ENCODE results near the gene CNNM3.
A peak's percentile ranks its signal among the peaks of the same experiment; 100 is the strongest.
"Not testable (repeated sequence)": the region's sequence is repeated elsewhere in the genome, so short reads cannot be mapped to it uniquely, and the experiment has no call there.

CNNM3 gene

GRCh38 chr2:96841701-96842495 lies 25.8 kb downstream of the CNNM3 start:
- no peak for DNase-seq

- DNase-seq = no peak
These were observed 26.5 kb downstream of the CNNM3 start for GRCh38 chr2:96842600-96842999.

- no peak for DNase-seq
These were observed 27.6 kb downstream of the CNNM3 start, which contains the start of gene ANKRD23 for GRCh38 chr2:96843538-96844268. TSS of gene ANKRD23 (minus strand) at chr2:96844021. CDS start at chr2:96843992, 29 bp downstream.

- DNase-seq = no peak
These were observed 28.3 kb downstream of the CNNM3 start for GRCh38 chr2:96844405-96844808.

GRCh38 chr2:96846825-96847224 lies 30.8 kb downstream of the CNNM3 start:
- no peak for DNase-seq

GRCh38 chr2:96847586-96847985 lies 31.5 kb downstream of the CNNM3 start:
- DNase-seq = no peak

- no peak for DNase-seq
These were observed 32.2 kb downstream of the CNNM3 start for GRCh38 chr2:96848264-96848663.

GRCh38 chr2:96852667-96853066 lies 36.6 kb downstream of the CNNM3 start:
- DNase-seq = no peak

GRCh38 chr2:96853321-96853720 lies 37.3 kb downstream of the CNNM3 start:
- DNase-seq = no peak

- no peak for DNase-seq
These were observed 41.0 kb downstream of the CNNM3 start for GRCh38 chr2:96856776-96857666.

- peak; percentile 92 for DNase-seq
These were observed 41.8 kb downstream of the CNNM3 start, which contains the start of gene ANKRD39 for GRCh38 chr2:96857667-96858372. TSS of gene ANKRD39 (minus strand) at chr2:96858016. CDS start at chr2:96857987, 29 bp downstream.

GRCh38 chr2:96859099-96859649 lies 43.1 kb downstream of the CNNM3 start:
- no peak for DNase-seq

GRCh38 chr2:96859681-96860064 lies 43.6 kb downstream of the CNNM3 start:
- DNase-seq = no peak

- no peak for DNase-seq
These were observed 44.3 kb downstream of the CNNM3 start for GRCh38 chr2:96860065-96861029.

GRCh38 chr2:96861074-96861473 lies 45.0 kb downstream of the CNNM3 start:
- no peak for DNase-seq

GRCh38 chr2:96863056-96863455 lies 47.0 kb downstream of the CNNM3 start:
- DNase-seq = not testable (repeated sequence)

GRCh38 chr2:96863575-96864342 lies 47.7 kb downstream of the CNNM3 start:
- no peak for DNase-seq

GRCh38 chr2:96864343-96865091 lies 48.4 kb downstream of the CNNM3 start:
- DNase-seq = no peak

GRCh38 chr2:96865654-96866053 lies 49.6 kb downstream of the CNNM3 start:
- DNase-seq = no peak
